HPDE6-E6E7 (cell line): ENCODE results near the gene TFDP2.
"Not testable (repeated sequence)": the region's sequence is repeated elsewhere in the genome, so short reads cannot be mapped to it uniquely, and the experiment has no call there.

Experiments
- DNase-seq: peaks from one replicate; pipeline ENCODE4 v3.0.0; 2011; ENCODE audit warnings: missing footprints; ENCODE audit errors: extremely low spot score

The TFDP2 gene

GRCh38 chr3:142075656-142076055 is 73.7 kb downstream of the TFDP2 start:
- DNase-seq: not testable (repeated sequence)

- no peak for DNase-seq
These were observed 76.5 kb downstream of the TFDP2 start for GRCh38 chr3:142072816-142073215.

GRCh38 chr3:142065932-142066331 is 83.4 kb downstream of the TFDP2 start:
- no peak for DNase-seq

DNA sequence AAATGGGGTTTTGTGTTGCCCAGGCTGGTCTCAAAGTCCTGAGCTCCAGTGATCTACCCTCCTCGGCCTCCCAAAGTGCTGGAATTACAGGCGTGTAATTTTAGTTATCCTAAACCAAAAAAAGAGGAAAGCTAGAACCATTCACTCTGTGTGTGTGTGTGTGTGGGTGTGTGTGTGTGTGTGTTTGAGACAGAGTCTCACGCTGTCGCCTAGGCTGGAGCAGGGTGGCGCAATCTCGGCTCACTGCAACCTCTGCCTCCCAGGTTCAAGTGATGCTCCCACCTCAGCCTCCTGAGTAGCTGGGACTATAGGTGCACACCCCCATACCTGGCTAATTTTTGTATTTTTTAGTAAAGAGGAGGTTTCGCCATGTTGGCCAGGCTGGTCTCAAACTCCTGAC is 84.0 kb downstream of the TFDP2 start:
- no peak for DNase-seq

- DNase-seq: no peak
These were observed 84.9 kb downstream of the TFDP2 start for GRCh38 chr3:142064454-142064853.

- no peak for DNase-seq
These were observed 92.0 kb downstream of the TFDP2 start for GRCh38 chr3:142057331-142057725.

- no peak for DNase-seq
These were observed 92.6 kb downstream of the TFDP2 start for GRCh38 chr3:142056656-142057330.

DNA sequence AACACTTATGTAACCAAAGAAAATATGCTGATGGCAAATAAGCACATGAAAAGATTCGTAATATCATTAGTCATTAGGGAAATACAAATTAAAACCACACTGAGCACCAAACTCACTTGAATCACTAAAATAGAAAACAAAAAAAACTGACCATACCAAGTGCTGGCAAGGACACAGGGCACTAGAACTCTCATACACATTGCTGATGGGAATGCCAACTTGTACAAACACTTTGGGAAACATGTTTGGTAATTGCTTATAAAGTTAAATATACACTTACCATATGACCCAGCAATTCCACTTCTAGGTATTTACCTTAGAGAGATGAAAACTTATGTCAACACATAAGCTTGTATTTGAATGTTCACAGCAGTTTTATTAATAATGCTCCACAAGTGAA is 95.5 kb downstream of the TFDP2 start:
- DNase-seq: no peak

- DNase-seq: no peak
These were observed 96.1 kb downstream of the TFDP2 start for GRCh38 chr3:142053244-142053643.

GRCh38 chr3:142051351-142051750 is 98.0 kb downstream of the TFDP2 start:
- DNase-seq: no peak

GRCh38 chr3:142047021-142047369 is 102.3 kb downstream of the TFDP2 start:
- DNase-seq: no peak

GRCh38 chr3:142046320-142047020 is 102.9 kb downstream of the TFDP2 start:
- no peak for DNase-seq

DNA sequence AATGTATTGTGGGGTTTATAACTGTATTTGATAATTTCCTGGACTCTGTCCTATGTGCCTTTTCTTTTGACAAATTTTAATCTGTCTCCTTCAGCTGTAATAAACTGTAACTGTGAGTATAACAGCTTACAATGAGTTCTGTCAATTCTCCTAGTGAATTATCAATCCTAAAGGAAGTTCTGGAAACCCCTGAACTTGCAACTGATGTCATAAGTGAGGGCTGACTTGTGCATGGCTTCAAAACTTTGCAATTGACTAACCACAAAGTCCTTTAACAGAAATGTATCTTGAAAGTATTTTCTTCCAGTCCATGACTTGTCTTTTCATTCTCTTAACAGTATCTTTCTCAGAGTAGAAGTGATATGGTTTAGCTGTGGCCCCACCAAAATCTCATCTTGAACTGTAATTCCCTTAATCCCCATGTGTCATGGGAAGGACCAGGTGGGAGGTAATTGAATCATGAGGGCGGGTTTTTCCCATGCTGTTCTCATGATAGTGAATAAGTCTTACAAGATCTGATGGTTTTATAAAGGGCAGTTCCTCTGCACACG is 108.3 kb downstream of the TFDP2 start:
- DNase-seq: no peak

- no peak for DNase-seq
These were observed 113.9 kb downstream of the TFDP2 start for GRCh38 chr3:142035308-142035922.

- no peak for DNase-seq
These were observed 116.1 kb downstream of the TFDP2 start for GRCh38 chr3:142033292-142033691.

- DNase-seq: no peak
These were observed 117.8 kb downstream of the TFDP2 start for GRCh38 chr3:142031575-142031974.

DNA sequence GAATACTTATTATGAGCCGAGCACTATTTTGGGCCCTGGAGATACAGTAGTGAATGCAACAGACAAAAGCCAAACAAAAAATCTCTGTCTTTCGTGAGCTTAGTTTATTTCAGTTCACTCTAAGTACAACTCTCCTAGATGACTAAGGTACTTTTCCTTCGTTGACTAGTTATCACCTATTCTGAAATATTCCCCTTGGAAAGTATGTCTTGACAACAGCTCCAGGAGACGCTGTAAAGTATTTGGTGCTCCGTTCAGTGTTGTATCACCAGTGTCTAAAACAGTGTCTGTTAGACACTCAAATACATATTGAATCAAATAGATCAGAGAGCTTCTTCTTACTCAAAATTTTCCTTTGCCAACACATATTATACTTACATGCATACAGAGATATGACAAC is 119.6 kb downstream of the TFDP2 start:
- no peak for DNase-seq

DNA sequence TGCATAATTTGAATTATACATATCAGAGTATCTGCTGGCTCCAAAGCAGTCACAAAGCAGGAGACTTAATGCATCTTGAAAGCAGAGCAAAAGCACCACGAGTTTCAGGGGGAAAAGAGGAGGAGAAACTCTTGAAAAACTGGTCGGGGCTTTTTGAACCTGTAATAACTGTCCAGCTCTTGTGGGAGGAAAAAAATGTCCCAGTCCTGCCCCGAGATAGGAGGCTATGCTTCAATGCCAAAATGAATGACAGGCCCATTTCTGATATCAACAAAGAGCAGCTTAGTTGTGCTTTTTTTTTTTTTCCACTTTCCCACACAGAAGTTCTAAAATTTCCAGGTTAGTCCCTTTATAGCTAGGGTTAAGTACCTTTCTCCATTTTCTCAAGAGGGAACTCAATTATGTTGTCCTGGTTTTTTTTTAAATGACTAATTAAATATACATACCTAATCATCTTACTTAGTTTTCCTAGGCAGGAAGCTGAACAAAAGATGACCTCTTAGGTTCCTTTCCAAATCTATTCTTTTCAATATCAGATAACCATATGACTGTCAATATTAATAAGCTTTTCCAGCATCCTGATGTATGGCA is 120.2 kb downstream of the TFDP2 start:
- no peak for DNase-seq

DNA sequence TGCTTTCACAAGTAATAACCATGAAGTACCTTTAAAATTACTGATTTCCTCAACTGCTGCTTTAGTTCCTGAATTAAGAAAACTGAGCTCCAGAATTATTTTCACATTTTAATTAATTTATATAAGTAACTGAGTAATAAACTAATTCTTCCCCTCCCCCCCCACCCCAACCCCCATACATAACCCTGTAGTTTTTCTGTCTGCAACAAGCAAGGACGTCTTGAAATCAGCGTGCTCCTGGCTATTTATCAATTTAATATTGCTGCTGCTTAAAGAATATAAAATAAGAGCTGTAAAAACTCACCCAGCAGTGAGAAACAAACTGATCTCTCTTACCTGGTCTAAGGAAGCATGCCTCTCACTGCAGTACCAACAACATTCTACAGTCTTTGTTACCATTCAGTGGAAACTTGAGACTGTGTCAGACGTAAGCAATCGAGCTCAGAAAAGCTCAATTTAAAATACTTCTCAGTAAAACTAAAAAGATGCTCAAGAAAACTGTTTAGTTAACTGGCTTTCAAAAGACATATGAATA is 121.0 kb downstream of the TFDP2 start:
- DNase-seq: no peak

DNA sequence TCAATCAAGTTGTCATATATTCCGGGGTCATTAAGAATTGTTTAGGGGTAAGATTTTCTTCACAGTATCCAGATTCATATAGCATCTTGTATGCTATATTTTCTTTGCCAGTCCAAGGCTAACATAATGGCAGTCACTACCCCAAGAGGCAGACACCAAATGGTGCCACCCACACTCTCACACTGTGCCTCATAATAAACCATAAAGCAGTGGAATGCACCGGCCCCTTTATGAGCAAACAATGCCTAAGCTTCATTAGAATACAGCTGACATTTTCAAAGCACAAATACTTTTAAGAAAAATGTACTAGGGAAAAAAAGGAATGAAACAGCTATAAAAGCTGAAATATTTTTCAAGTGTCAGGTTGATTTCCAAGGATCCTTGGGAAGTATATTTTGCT is 121.6 kb downstream of the TFDP2 start:
- DNase-seq: no peak

- no peak for DNase-seq
These were observed 122.0 kb downstream of the TFDP2 start for GRCh38 chr3:142027300-142027699.

- no peak for DNase-seq
These were observed 123.0 kb downstream of the TFDP2 start for GRCh38 chr3:142026333-142026732.
